ENCODE results near the gene TAS1R3. TPM values are rescaled to one million over a fixed set of nuclear protein-coding genes. Genes with fewer than 3 reads are reported as not detected.

Gene TAS1R3
- polyA plus RNA-seq, 1 donor from 2014 or later = 1.0 TPM

DNA sequence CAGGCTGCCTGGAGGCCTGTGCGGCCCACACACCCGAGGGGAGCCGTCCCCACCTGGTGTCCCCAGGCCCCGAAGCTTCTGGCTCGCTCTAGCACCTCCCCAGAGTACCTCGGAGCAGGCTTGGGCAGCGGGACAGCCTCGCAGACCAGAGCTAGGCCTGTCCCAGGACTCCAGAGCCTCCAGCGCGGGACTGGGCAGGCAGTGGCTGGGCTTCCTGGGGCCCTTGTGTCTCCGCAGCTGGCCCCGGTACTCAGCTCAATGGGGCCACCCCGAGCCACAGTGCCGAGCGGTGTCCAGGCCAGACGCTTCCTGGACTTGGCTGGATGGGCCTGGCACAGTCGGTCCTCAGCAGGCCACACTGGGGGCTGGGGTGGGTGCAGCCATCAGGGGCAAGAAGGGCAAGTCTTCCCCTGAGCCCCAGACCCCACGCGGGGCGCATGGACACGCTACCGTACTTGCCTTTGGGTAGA is 45.9 kb upstream of the TAS1R3 start:
- no peak overlapping the region for H3K4me3 ChIP-seq (ENCODE audit: low read length)
- no peaks in the 10 kb centered on the region for H3K27me3 ChIP-seq (ENCODE audit: insufficient read depth, low read depth, low read length)
- no peaks in the 10 kb centered on the region for H3K36me3 ChIP-seq (ENCODE audit: insufficient read depth, low read length)
- H3K4me2 ChIP-seq (ENCODE audit: low read length) = no peak overlapping the region
- no peak overlapping the region for H3K27ac ChIP-seq (ENCODE audit: low read length)
- TF ChIP-seq SMC3 (conservative IDR thresholded peaks at IDR 0.05; ENCODE audit: poor library complexity) (no peak), EP300 (conservative IDR thresholded peaks at IDR 0.05; ENCODE audit: poor library complexity, severe bottlenecking) (no peak), POLR2AphosphoS5 (IDR thresholded peaks at IDR 0.05) (no peak), MXI1 (conservative IDR thresholded peaks at IDR 0.05; ENCODE audit: poor library complexity, severe bottlenecking) (no peak), EZH2 (IDR thresholded peaks at IDR 0.05; ENCODE audit: borderline replicate concordance, insufficient read depth, low read length, poor library complexity, severe bottlenecking) (no peak), RAD21 (conservative IDR thresholded peaks at IDR 0.05) (no peak)
- TF ChIP-seq, protein P1, sequence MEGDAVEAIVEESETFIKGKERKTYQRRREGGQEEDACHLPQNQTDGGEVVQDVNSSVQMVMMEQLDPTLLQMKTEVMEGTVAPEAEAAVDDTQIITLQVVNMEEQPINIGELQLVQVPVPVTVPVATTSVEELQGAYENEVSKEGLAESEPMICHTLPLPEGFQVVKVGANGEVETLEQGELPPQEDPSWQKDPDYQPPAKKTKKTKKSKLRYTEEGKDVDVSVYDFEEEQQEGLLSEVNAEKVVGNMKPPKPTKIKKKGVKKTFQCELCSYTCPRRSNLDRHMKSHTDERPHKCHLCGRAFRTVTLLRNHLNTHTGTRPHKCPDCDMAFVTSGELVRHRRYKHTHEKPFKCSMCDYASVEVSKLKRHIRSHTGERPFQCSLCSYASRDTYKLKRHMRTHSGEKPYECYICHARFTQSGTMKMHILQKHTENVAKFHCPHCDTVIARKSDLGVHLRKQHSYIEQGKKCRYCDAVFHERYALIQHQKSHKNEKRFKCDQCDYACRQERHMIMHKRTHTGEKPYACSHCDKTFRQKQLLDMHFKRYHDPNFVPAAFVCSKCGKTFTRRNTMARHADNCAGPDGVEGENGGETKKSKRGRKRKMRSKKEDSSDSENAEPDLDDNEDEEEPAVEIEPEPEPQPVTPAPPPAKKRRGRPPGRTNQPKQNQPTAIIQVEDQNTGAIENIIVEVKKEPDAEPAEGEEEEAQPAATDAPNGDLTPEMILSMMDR (IDR thresholded peaks at IDR 0.05; ENCODE audit: poor library complexity, severe bottlenecking) = no peak
- TF ChIP-seq, protein P2, sequence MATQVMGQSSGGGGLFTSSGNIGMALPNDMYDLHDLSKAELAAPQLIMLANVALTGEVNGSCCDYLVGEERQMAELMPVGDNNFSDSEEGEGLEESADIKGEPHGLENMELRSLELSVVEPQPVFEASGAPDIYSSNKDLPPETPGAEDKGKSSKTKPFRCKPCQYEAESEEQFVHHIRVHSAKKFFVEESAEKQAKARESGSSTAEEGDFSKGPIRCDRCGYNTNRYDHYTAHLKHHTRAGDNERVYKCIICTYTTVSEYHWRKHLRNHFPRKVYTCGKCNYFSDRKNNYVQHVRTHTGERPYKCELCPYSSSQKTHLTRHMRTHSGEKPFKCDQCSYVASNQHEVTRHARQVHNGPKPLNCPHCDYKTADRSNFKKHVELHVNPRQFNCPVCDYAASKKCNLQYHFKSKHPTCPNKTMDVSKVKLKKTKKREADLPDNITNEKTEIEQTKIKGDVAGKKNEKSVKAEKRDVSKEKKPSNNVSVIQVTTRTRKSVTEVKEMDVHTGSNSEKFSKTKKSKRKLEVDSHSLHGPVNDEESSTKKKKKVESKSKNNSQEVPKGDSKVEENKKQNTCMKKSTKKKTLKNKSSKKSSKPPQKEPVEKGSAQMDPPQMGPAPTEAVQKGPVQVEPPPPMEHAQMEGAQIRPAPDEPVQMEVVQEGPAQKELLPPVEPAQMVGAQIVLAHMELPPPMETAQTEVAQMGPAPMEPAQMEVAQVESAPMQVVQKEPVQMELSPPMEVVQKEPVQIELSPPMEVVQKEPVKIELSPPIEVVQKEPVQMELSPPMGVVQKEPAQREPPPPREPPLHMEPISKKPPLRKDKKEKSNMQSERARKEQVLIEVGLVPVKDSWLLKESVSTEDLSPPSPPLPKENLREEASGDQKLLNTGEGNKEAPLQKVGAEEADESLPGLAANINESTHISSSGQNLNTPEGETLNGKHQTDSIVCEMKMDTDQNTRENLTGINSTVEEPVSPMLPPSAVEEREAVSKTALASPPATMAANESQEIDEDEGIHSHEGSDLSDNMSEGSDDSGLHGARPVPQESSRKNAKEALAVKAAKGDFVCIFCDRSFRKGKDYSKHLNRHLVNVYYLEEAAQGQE (IDR thresholded peaks at IDR 0.05; ENCODE audit: borderline replicate concordance) = no peak
- no peak overlapping the region for H3K9ac ChIP-seq (ENCODE audit: low read length)
- H3K79me2 ChIP-seq (replicated peaks; ENCODE audit: insufficient read depth, low read length) = no peaks in the 10 kb centered on the region
- no peaks in the 10 kb centered on the region for H4K20me1 ChIP-seq (ENCODE audit: insufficient read depth)
- no peak overlapping the region for H2AFZ ChIP-seq (ENCODE audit: low read depth, low read length)
- H3K9me2 ChIP-seq (ENCODE audit: insufficient read depth, low read length) = no peaks in the 10 kb centered on the region
- H3F3A ChIP-seq (ENCODE audit: insufficient read depth, low read length, poor library complexity, severe bottlenecking) = no peaks in the 10 kb centered on the region
- no peaks in the 10 kb centered on the region for H3K9me3 ChIP-seq (ENCODE audit: low read length)

- no peaks in the 10 kb centered on the region for H3K36me3 ChIP-seq (ENCODE audit: insufficient read depth, low read length)
- no peaks in the 10 kb centered on the region for H3K79me2 ChIP-seq (replicated peaks; ENCODE audit: insufficient read depth, low read length)
- H3K9ac ChIP-seq (ENCODE audit: low read length) = no peak overlapping the region
- H3K27me3 ChIP-seq (ENCODE audit: insufficient read depth, low read depth, low read length) = no peaks in the 10 kb centered on the region
- no peak overlapping the region for H3K4me2 ChIP-seq (ENCODE audit: low read length)
- H3K9me3 ChIP-seq (ENCODE audit: low read length) = no peaks in the 10 kb centered on the region
- no peak overlapping the region for H3K27ac ChIP-seq (ENCODE audit: low read length)
- no peaks in the 10 kb centered on the region for H3K9me2 ChIP-seq (ENCODE audit: insufficient read depth, low read length)
- H2AFZ ChIP-seq (ENCODE audit: low read depth, low read length) = no peak overlapping the region
- no peaks in the 10 kb centered on the region for H4K20me1 ChIP-seq (ENCODE audit: insufficient read depth)
- H3K4me3 ChIP-seq (ENCODE audit: low read length) = no peak overlapping the region
- no peak for TF ChIP-seq EZH2 (IDR thresholded peaks at IDR 0.05; ENCODE audit: borderline replicate concordance, insufficient read depth, low read length, poor library complexity, severe bottlenecking)
- TF ChIP-seq TAF1 (IDR thresholded peaks at IDR 0.05; ENCODE audit: low read depth) = no peak
- no peak for TF ChIP-seq RAD21 (conservative IDR thresholded peaks at IDR 0.05)
- TF ChIP-seq, protein P2 (IDR thresholded peaks at IDR 0.05; ENCODE audit: borderline replicate concordance) = no peak
- no peak for TF ChIP-seq POLR2AphosphoS5 (IDR thresholded peaks at IDR 0.05)
- TF ChIP-seq SMC3 (conservative IDR thresholded peaks at IDR 0.05; ENCODE audit: poor library complexity) = no peak
- no peak for TF ChIP-seq EP300 (conservative IDR thresholded peaks at IDR 0.05; ENCODE audit: poor library complexity, severe bottlenecking)
- no peaks in the 10 kb centered on the region for H3F3A ChIP-seq (ENCODE audit: insufficient read depth, low read length, poor library complexity, severe bottlenecking)
Measured at GRCh38 chr1:1285611-1286311, 45.3 kb upstream of the TAS1R3 start.

Data from neural cell (in vitro differentiated cells).